Urothelium cell line (cell line): Measurements from ENCODE around the gene TTC9.

Source experiments
- DNase-seq: peaks from one replicate; pipeline ENCODE4 v3.0.0; 2011; ENCODE audit warnings: low spot score, mixed read lengths
- FAIRE-seq: peaks from 2 replicates; lab custom pipeline; 2011; peaks lifted over from hg19 to GRCh38; lab: Jason Lieb, UNC

The TTC9 gene

DNA sequence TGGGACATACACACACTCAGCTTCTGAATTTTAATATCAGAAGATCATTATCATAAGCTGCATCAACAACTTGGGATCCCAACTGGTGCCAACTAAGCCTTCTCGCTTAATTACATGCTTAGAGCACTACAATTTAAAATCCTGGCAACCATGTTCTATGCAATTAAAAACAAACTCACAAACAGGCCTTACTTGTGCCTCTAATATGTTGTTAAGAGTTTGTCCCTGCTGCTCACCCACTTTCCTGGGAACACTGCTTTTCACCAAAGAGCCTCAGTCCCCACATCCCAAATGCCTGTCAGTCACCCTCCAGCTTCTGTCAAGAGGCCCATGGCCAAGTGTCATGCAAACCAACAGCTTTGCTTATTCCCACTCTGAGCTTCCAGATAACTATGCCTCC, 69.7 kb downstream of the TTC9 start:
- FAIRE-seq (no peak), DNase-seq (no peak)

DNA sequence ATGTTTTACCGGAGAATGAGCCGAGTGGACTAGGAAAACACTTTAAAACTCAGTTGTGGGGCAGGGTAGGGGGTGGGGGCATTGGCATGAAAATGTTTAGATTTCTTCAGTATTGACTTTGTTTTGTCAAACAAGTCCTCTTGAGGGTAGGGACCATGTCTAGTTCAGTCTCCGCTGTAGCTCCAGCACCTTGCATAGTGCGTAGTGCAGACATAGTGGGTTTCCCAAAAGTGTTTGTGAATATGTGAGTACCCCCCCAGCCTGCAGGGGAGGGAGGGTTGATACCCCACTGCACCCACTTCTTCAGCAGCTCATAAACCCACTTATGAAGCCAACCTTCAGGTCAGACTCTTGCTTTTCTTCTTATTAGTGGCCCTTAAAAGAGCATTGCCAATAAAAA, 71.4 kb downstream of the TTC9 start:
- DNase-seq (no peak), FAIRE-seq (no peak)

DNA sequence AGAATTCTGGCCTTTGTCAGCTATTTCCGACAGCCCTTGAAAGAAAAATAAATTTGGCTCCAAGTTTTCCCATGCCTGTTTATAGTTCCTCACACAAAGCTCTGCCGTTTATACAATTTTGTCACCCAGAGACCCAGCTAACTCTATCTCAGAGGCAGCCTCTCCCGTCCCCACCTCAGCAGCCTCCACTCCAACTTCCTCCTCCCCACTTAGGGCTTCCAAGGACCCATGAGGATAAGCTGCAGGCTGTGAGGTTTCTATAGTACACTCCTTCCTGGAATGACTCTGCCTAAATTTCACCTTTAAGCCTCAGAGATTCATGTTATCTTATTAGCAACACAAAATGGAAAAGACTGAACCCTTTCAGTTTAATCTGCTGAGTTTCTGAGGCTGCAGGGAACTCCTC, 71.8 kb downstream of the TTC9 start:
- no peak for FAIRE-seq

DNA sequence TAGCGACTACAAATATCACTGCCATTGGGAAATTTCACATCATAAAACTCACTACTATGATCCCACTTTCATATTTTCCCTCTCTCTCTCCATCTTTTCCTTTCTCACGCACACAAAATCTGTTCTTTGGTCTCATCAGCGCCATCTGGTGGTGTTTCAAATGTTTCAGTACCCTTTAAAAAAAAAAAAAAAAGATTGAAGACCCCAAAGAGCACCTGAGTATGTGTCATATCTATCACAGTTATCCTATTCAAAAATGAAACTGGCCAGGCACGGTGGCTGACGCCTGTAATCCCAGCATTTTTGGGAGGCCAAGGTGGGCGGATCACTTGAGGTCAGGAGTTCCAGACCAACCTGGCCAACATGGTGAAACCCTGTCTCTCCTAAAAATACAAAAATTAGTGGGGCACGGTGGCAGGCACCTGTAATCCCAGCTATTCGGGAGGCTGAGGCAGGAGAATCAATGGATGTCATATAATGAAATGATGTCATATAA, 72.4 kb downstream of the TTC9 start:
- no peak for FAIRE-seq
- peak; percentile 78 for DNase-seq

More for the DNA sequence above, 71.8 kb downstream of the TTC9 start:
- DNase-seq: no peak

DNA sequence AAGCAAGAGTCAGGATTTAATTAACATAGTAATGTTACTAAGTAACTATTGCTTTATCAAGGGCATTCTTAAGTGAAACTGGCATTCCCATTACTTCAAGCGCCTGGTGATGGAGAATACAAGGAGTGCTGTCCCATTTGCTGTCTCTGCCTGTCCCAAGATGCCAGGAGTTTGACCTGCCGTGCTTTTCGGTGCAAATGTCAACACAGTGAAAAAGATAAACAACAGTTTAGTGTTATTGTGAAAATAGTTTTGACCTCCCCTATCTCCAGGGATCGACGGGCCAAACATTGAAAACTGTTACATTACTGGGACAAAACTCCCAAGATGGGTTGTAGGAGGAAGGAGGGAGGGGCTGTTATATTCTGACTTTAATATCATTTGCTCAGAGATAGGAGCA, 74.8 kb downstream of the TTC9 start:
- no peak for DNase-seq
- no peak for FAIRE-seq

DNA sequence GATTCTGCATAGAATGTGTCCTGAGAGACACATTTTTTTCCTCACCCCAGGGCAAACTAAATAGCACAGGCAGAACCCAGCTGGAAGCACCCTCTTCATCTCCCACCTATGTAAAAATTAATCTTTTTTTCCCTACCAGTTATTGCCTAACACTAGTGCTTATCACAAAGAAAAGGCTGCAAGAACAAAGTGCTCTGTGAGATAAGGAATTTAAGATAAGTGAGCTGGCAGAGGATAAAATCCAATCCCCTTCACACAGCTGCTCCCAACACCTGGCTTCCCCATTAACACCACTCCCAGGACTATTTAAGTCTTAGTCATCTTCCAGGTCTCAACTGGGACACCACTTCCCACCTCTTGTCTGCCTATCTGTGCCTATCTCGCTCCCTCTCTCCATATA, 75.2 kb downstream of the TTC9 start:
- no peak for DNase-seq
- FAIRE-seq: no peak

DNA sequence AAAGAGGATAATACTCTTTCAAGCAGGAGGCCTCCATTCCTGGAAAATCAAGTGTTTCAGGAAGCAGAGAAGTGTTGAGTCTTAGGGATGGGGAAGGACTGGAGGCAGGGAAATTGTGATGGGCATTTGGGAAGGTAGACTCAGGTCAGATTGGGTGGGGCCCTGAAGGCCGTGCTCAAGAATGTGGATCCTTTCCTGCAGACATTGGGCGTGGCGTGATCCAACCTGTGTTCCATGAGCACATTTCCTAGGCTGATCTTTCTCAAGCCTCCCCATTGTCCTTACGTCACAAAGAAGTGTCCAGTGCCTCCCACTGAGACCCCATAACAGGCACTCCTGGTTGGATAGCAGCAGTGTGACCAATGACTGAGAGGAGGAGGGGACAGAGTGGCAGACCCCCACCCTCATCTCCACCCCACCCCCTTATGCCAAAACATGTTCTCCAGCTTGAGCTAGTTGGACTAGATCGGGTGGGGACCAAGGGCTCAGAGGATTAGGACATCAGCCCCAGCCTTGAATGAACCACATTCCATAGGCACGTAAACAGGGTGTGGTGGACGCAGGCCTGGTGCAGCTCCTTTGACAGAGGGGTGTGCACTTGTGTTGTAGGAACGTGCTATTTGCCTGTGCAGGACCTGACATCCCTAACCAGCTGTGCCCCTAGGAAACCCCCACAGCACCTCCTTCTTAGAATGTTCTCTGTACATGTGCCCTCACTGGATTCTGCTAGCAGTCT, 76.8 kb downstream of the TTC9 start:
- DNase-seq (no peak), FAIRE-seq (peak; percentile 50)

DNA sequence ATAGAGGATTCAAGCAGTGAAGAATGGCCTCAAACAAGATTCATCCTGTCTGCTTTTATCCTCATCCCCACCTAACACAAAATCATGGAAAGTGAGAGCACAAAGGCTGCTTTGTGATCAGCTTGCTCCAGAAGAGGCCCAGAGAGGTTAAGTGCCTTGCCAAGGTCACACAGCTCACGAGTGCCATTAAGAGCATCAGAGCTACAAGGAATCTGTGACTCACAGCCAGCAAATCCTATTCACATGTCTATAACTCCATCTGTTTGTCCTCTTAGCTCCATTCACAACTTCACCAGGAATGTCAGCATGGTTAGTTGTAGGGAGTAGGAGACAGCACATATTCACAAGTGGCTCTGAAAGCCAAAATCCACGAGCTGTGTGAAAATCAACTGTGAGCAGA, 79.8 kb downstream of the TTC9 start:
- no peak for DNase-seq

DNA sequence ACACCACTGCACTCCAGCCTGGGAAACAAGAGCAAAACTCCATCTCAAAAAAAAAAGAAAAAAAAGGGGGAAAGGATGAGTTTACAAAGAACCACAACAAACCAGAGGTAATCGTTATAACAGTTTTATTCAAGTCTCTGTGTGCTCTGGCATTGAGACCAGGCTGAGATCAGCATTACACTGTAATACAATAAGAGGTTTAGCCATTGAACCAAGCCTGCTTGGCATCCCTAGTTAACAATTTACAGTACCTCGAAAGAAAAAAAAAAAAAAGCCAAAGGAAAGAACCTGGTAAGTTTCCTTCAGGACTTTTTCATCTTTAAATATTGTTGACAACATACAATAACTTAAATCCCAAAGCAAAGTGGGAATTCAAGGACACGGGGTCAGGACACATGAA, 80.7 kb downstream of the TTC9 start:
- DNase-seq (no peak), FAIRE-seq (no peak)

More for the DNA sequence above, 79.8 kb downstream of the TTC9 start:
- FAIRE-seq: peak; percentile 94

DNA sequence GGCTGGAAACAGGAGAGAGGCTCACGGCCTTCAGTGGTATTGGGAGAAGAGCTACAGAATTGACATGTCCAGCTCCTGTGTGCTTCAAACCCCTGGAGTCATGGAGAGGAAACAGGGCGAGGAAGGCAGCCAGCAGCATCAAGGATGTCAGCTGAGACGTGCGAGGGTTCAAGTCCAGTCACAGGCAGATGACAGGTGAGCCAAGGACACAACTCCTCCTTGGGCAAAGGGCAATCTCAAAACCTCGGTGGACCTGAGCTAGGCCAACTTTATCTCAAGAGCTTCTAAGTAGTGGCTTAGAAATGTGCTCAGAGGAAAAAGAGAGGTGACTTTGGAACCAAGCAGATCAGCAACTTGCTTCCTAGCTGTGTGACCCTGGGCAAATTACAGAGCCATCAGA, 81.6 kb downstream of the TTC9 start:
- FAIRE-seq: peak; percentile 63
- no peak for DNase-seq

DNA sequence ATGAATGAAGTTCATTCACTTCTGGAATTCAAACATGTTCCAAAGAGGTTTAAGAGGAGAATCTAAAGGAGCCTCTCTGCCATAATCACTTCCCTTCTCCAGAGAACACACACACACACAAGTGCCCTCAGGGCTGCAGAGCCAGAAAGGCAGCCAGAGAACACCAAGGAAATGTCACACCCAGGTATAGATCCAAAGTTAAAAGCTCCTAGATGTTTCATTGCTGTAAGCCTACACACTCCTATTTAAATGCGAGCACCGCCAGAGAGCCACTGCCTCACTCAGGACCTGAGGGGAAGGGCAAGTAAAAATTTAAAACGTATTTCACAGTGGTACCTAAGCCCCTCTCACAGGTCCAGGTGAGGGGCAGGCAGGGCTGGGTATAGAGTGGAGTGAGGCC, 82.4 kb downstream of the TTC9 start:
- DNase-seq: no peak
- no peak for FAIRE-seq

DNA sequence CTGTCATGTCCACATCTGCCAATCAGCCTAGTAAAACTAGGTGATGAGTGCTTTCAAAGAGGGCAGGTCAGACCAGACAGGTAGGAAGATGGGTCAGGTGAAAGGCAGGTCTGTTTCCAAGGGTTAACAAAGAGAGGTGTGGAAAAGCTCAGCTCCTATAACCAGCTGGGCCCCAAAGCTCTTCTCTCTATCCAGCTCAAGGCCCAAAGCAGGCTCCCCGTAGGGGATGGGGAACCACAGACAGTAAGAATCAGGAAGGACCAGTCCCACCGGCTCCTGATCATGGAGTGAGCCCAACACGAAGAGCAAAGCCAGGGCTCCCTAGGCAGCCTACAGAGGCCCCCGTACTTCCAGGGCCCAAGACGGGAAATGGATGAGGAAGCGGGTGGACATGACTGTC, 83.2 kb downstream of the TTC9 start:
- DNase-seq (no peak), FAIRE-seq (peak; percentile 96)
